Fibroblast of pulmonary artery (primary cell): ENCODE measurements around the gene PRELID3B.

Experiments
- DNase-seq: peaks from one replicate; pipeline ENCODE4 v3.0.0-alpha.2; 2010; ENCODE audit warnings: low read depth
- H3K4me3 ChIP-seq: replicated peaks from 2 replicates; pipeline ENCODE4 v1.5.1; 2011; ENCODE audit warnings: low read depth, mild to moderate bottlenecking, control low read depth, low read length, moderate library complexity
- CTCF ChIP-seq: IDR thresholded peaks from 2 replicates; pipeline ENCODE4 v1.5.1; 2011; ENCODE audit warnings: mild to moderate bottlenecking, control low read depth, low read length, inconsistent platforms; ENCODE audit errors: missing control alignments

PRELID3B gene

DNA sequence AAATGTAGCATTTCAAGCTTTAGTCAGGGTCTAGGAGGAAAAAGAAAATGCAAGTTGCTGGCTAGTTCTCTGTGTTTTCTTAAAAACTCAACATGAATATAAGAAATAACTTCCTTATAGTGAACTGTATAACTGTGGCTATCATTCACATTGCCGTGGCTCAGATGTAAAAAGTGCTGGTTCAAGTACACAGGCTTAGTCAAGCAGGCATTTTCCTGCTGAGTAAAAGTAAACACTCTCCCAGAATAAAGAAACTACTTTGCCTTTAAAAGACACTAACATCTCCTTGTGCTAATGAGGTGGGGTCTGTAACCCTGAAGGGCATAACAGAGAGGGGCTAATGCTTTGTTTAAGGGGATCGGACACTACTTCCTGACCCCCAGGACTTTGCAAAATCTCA is 13.8 kb downstream of the PRELID3B start:
- DNase-seq: no peak
- TF ChIP-seq CTCF: no peak
- peak overlapping the region; percentile 36 for H3K4me3 ChIP-seq

GRCh38 chr20:59027741-59028320 is 14.8 kb downstream of the PRELID3B start:
- no peak overlapping the region for H3K4me3 ChIP-seq
- TF ChIP-seq CTCF: no peak
- peak; percentile 55 for DNase-seq

DNA sequence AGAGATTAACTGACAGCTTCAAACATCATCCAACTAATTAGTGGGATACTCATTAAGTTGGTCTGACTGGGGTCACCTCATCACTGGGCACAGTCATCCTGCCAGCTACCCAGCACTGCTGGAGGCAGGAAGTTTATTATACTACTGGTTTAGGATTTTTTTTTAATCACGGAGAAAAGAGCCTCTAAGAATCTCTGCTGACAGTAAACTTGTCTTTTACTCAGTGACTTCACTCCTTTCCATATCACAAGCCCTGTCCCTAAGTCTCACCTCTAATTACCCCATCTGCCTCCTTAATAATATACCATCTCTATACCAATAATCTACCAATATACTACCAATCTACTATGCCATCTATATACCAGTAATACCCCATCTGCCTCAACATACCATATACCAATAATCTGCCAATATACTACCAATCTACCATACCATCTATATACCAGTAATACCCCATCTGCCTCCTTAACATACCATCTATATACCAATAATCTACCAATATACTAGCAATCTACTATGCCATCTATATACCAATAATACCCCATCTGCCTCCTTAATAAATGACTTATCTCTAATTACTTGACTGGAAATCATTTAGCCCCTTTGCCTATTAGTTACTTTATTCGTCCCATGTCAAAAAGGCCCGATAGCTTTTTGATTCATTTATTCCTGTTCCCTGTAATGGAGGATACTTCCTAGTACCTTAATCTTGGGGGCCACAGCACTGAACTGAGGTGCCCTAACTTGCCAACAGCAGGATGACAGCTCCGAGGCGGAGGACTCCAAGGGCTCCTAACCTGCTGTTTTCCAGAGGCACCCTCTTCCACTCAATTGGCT is 15.5 kb downstream of the PRELID3B start:
- TF ChIP-seq CTCF: no peak
- no peak overlapping the region for H3K4me3 ChIP-seq
- no peak for DNase-seq

- TF ChIP-seq CTCF: no peak
Measured at GRCh38 chr20:59025511-59025910, 17.1 kb downstream of the PRELID3B start.

DNA sequence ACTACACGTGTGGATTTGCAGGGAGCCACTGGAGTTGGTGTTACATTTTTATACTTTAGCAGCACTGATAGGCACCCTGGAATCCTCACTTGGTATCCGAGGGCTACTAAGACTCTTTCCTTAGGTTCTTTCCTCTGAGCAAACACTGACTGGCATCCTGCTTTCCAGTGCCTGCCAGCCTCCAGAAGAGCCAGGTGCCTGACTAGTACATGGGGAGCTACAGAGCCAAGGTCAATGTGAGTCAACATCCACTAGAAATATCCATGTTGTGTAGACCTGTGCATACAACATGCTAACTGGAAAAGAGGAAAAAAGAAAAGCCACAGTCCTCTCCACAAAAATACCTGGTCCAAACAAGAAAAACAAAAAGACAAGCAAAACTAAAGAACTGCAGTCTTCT is 17.5 kb downstream of the PRELID3B start:
- TF ChIP-seq CTCF: no peak
- no peak overlapping the region for H3K4me3 ChIP-seq
- no peak for DNase-seq

More at GRCh38 chr20:59025511-59025910, 17.1 kb downstream of the PRELID3B start:
- no peak for DNase-seq
- H3K4me3 ChIP-seq: no peak overlapping the region

- no peak for TF ChIP-seq CTCF
- no peak overlapping the region for H3K4me3 ChIP-seq
- no peak for DNase-seq
Measured at GRCh38 chr20:59024111-59024530, 18.5 kb downstream of the PRELID3B start.
